Glutamatergic neuron (in vitro differentiated cells): Measurements from ENCODE around the gene C2CD3. TPM values are rescaled to one million over a fixed set of nuclear protein-coding genes. Genes with fewer than 3 reads are reported as not detected.

ENCODE experiments used
- DNase-seq: peaks from one replicate; pipeline ENCODE4 v3.0.0; 2022
- H3K27ac Mint-ChIP-seq: one replicate; pipeline ENCODE4 v1.8.0; 2020; ENCODE audit warnings: mild to moderate bottlenecking, mixed read lengths, inconsistent platforms; ENCODE audit not compliant: unreplicated experiment
- H3K27me3 Mint-ChIP-seq: one replicate; pipeline ENCODE4 v1.8.0; 2020; ENCODE audit warnings: mild to moderate bottlenecking, moderate library complexity, mixed read lengths, inconsistent platforms; ENCODE audit not compliant: unreplicated experiment
- H3K36me3 Mint-ChIP-seq: one replicate; pipeline ENCODE4 v1.8.0; 2020; ENCODE audit warnings: mild to moderate bottlenecking, mixed read lengths, inconsistent platforms; ENCODE audit not compliant: unreplicated experiment
- H3K4me1 Mint-ChIP-seq: one replicate; pipeline ENCODE4 v1.8.0; 2020; ENCODE audit warnings: mild to moderate bottlenecking, low read depth, mixed read lengths, inconsistent platforms; ENCODE audit not compliant: unreplicated experiment
- H3K4me3 Mint-ChIP-seq: one replicate; pipeline ENCODE4 v1.8.0; 2020; ENCODE audit warnings: mild to moderate bottlenecking, mixed read lengths, inconsistent platforms; ENCODE audit not compliant: unreplicated experiment
- H3K9me3 Mint-ChIP-seq: one replicate; pipeline ENCODE4 v1.8.0; 2020; ENCODE audit warnings: mild to moderate bottlenecking, moderate library complexity, mixed read lengths, inconsistent platforms; ENCODE audit not compliant: unreplicated experiment
- total RNA-seq: library from RNA; stranded (reverse); fragmentation: NEBNext Ultra II Directional; extraction: Animal tissue kit (Norgen Biotek cat#: 25700); gene quantifications from one replicate; pipeline ENCODE4 v1.2.1, GENCODE V29; 2021; ENCODE audit not compliant: unreplicated experiment
- TF ChIP-seq, protein P1 (sequence below): fragments of 200-600 bp; sonication (generic); IDR thresholded peaks from one replicate; pipeline ENCODE4 v1.5.0; 2021; ENCODE audit not compliant: partially characterized antibody, unreplicated experiment

C2CD3 gene
- total RNA-seq, 1 donor from 2014 or later: 182 TPM

DNA sequence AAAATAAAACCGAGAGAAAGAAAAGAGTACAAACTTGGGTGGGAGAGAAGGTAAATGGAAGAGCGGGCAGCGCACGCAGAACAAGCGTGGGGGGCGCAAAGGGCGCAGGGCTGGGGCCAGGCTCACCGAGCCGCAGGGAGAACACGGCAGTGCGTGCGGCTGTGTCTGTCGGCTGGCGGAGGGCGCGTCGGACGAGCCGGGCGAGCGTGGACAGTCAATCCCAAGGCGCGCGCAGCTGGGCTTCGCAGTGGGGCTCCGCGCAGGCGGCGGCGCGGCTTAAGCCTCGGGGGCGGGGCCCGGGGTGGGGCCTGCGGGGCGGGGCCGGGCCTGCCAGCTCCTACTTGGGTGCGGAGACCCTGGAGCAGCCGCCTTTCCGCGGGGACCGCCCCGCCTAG is 188.2 kb downstream of the C2CD3 start, which contains the start of gene UCP2:
TSS of gene UCP2 (minus strand) at position 249 of the 395 bp plus-strand sequence. CDS start 4,465 bp downstream, outside the sequence.
- TF ChIP-seq, protein P1, sequence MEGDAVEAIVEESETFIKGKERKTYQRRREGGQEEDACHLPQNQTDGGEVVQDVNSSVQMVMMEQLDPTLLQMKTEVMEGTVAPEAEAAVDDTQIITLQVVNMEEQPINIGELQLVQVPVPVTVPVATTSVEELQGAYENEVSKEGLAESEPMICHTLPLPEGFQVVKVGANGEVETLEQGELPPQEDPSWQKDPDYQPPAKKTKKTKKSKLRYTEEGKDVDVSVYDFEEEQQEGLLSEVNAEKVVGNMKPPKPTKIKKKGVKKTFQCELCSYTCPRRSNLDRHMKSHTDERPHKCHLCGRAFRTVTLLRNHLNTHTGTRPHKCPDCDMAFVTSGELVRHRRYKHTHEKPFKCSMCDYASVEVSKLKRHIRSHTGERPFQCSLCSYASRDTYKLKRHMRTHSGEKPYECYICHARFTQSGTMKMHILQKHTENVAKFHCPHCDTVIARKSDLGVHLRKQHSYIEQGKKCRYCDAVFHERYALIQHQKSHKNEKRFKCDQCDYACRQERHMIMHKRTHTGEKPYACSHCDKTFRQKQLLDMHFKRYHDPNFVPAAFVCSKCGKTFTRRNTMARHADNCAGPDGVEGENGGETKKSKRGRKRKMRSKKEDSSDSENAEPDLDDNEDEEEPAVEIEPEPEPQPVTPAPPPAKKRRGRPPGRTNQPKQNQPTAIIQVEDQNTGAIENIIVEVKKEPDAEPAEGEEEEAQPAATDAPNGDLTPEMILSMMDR: no peak
- H3K9me3 Mint-ChIP-seq: peaks cover 14% of the 10 kb centered on the region
- peak; percentile 90 for DNase-seq
- H3K27me3 Mint-ChIP-seq: peaks cover 11% of the 10 kb centered on the region
- H3K4me3 Mint-ChIP-seq: peak within 1 kb of the TSS; percentile 100
- H3K36me3 Mint-ChIP-seq: no peaks in the 10 kb centered on the region
- H3K4me1 Mint-ChIP-seq: peaks cover 31% of the 10 kb centered on the region
- H3K27ac Mint-ChIP-seq: peak within 1 kb of the TSS; percentile 100

DNA sequence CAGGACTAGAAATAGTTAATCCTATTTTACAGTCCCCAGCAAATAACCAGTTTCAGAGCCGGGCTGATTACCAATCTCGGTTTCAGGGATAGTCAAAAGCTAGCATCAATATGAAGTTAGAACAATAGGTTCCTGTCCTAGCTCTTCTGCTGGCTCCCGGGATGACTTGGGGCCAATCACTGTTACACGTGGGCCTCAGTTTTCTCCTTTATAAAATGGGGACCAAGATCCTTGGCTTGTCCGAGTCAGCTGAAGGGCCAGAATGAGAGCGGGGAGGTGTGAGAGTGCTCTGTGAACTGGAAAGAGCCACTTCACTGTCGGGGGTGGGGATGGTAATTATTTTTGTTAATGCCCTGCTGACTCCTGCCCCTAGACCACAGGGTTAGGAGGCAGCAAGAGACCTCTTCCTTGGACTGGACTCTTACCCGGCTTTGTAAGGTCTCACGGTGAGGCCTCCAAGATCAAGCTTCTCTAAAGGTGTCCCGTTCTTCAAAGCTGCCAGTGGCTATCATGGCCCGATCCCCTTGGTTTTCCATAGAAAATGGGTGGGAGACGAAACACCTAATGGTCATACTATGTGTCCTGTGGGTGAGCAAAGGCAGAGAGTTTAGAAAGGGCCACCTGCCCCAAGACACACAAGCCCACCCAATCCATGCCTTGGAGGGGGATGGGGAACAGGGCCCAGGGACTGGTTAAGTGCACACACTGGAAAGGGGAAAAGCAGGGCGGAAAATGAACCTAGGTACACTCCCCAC is 189.6 kb downstream of the C2CD3 start:
- DNase-seq: no peak
- Mint-ChIP-seq H3K9me3 (peaks cover 14% of the 10 kb centered on the region), H3K36me3 (peaks cover 7% of the 10 kb centered on the region), H3K4me3 (peak overlapping the region; percentile 96), H3K4me1 (peaks cover 31% of the 10 kb centered on the region), H3K27me3 (peaks cover 11% of the 10 kb centered on the region), H3K27ac (peak overlapping the region; percentile 91)
- TF ChIP-seq, protein P1: no peak

DNA sequence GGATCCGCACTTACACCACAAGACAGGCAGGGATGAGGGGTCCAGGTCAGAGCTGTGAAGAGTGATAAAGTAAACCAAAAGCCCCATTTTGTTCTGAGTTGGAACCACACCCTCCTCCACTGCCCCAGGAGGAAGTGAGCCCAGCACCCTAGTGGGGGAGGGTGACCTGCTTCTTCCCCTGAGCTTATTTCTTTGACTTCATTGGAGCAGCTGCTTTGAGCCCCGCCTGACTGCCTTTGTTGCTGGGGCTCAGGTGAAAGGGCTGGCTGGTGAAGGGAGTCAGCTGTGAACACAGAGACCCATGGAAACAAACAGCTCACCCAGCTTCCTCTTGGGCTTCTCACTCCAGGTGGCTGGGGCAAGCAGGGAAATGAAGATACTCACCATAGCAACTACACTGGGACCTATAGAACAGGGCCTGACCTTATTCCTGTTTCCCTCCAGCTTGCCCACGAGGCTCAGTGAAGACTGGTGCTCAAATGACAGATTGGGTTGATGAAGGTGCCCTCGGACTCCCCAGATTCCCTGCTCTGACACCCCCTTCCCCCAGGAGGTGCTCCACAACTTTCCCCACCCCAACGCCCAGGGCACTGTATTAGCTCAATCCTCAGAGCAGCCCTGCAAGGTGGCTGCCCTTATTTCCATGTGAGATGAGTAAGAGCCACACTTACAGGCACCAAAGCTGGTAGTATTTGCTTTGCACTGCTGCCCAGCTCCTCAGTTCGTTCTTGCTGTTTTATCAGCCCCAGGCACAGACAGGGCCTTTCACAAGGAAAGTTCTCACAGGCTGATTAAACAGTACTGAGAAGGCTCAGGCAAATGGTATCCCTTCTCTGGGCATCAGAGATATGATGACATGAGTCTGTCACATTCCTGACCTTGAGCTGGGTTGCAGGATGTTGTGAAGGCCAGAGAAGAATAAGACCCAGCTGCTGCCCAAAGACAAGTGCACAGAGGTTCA is 190.5 kb downstream of the C2CD3 start:
- peaks cover 14% of the 10 kb centered on the region for H3K9me3 Mint-ChIP-seq
- peak overlapping the region; percentile 96 for H3K4me3 Mint-ChIP-seq
- H3K27me3 Mint-ChIP-seq: peaks cover 11% of the 10 kb centered on the region
- peaks cover 7% of the 10 kb centered on the region for H3K36me3 Mint-ChIP-seq
- no peak for DNase-seq
- TF ChIP-seq, protein P1: no peak
- peaks cover 33% of the 10 kb centered on the region for H3K4me1 Mint-ChIP-seq
- peak overlapping the region; percentile 59 for H3K27ac Mint-ChIP-seq

DNA sequence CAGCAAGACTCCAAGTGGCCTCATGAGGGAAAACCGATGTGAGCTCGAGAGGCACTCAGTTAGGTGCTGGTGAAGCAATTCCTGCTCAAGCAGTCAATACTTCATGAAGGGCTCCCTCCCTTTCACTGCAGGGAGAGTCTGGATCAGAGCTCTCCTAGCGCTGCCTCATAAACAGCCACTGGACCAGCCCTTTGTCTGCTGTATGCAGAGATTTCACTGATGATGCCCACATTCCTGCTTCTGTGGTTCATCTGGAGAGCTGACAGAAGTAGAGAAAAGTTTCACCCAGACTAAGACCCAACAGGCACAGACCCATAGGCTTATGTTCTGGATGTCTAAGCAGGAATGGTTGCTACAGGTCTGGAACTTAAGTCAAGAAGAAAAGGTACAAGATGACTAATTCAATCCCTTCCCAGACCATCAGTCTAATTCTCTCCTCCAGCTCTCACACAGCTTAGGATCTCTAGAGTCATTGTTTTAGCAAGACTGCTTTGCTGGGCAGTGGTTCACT is 192.2 kb downstream of the C2CD3 start:
- H3K36me3 Mint-ChIP-seq: peaks cover 7% of the 10 kb centered on the region
- no peak overlapping the region for H3K27ac Mint-ChIP-seq
- peaks cover 27% of the 10 kb centered on the region for H3K4me1 Mint-ChIP-seq
- DNase-seq: no peak
- H3K9me3 Mint-ChIP-seq: peaks cover 10% of the 10 kb centered on the region
- TF ChIP-seq, protein P1: no peak
- peaks cover 10% of the 10 kb centered on the region for H3K27me3 Mint-ChIP-seq
- peak overlapping the region; percentile 40 for H3K4me3 Mint-ChIP-seq
